Neural cell (in vitro differentiated cells): ENCODE measurements around the gene BIK. TPM values are rescaled to one million over a fixed set of nuclear protein-coding genes. Genes with fewer than 3 reads are reported as not detected.

Source experiments
- H2AFZ ChIP-seq: fragments of 200-600, 300-800 bp; sonication (generic), shearing (Covaris generic); 2 replicates; pipeline ENCODE4 v1.6.0; 2014; ENCODE audit warnings: low read depth, mild to moderate bottlenecking, antibody characterized with exemption, low read length, moderate library complexity
- H3F3A ChIP-seq: fragments of 200-600 bp; shearing (Covaris generic); 2 replicates; pipeline ENCODE4 v1.6.1; 2016; ENCODE audit warnings: mild to moderate bottlenecking, moderate library complexity, mixed read lengths, antibody characterized with exemption, low read length; ENCODE audit not compliant: insufficient read depth, poor library complexity, severe bottlenecking
- H3K27ac ChIP-seq: fragments of 200-600, 300-800 bp; sonication (generic), shearing (Covaris generic); 2 replicates; pipeline ENCODE4 v1.5.1; 2014; ENCODE audit warnings: mild to moderate bottlenecking, low read length, moderate library complexity
- H3K27me3 ChIP-seq: fragments of 300-800, 200-600 bp; sonication (generic), shearing (Covaris generic); 2 replicates; pipeline ENCODE4 v1.6.0; 2014; ENCODE audit warnings: mild to moderate bottlenecking, low read depth, low read length, moderate library complexity; ENCODE audit not compliant: insufficient read depth
- H3K36me3 ChIP-seq: fragments of 300-800, 200-600 bp; sonication (generic), shearing (Covaris generic); 2 replicates; pipeline ENCODE4 v1.5.1; 2014; ENCODE audit warnings: mild to moderate bottlenecking, antibody characterized with exemption, low read length, moderate library complexity; ENCODE audit not compliant: insufficient read depth
- H3K4me2 ChIP-seq: fragments of 300-800, 200-600 bp; sonication (generic), shearing (Covaris generic); 2 replicates; pipeline ENCODE4 v1.6.0; 2014; ENCODE audit warnings: mild to moderate bottlenecking, low read length
- H3K4me3 ChIP-seq: fragments of 300-800, 200-600 bp; sonication (generic), shearing (Covaris generic); 2 replicates; pipeline ENCODE4 v1.5.1; 2014; ENCODE audit warnings: mild to moderate bottlenecking, low read length, moderate library complexity
- H3K79me2 ChIP-seq: fragments of 200-600 bp; shearing (Covaris generic); replicated peaks from 2 replicates; pipeline ENCODE4 v1.6.0; 2014; ENCODE audit warnings: mild to moderate bottlenecking, low read length, moderate library complexity; ENCODE audit not compliant: insufficient read depth
- H3K9ac ChIP-seq: fragments of 300-800, 200-600 bp; sonication (generic), shearing (Covaris generic); 2 replicates; pipeline ENCODE4 v1.6.1; 2016; ENCODE audit warnings: mild to moderate bottlenecking, low read length, mixed read lengths
- H3K9me2 ChIP-seq: fragments of 200-600 bp; shearing (Covaris generic); 2 replicates; pipeline ENCODE4 v1.6.1; 2016; ENCODE audit warnings: mild to moderate bottlenecking, low read length, mixed read lengths; ENCODE audit not compliant: insufficient read depth
- H3K9me3 ChIP-seq: fragments of 200-600, 300-800 bp; sonication (generic), shearing (Covaris generic); 2 replicates; pipeline ENCODE4 v1.6.1; 2016; ENCODE audit warnings: mild to moderate bottlenecking, mixed run types, low read length, moderate library complexity, mixed read lengths
- H4K20me1 ChIP-seq: fragments of 200-600 bp; shearing (Covaris generic); 2 replicates; pipeline ENCODE4 v1.6.1; 2016; ENCODE audit warnings: mild to moderate bottlenecking, mixed run types; ENCODE audit not compliant: insufficient read depth
- EP300 ChIP-seq: fragments of 450-650 bp; conservative IDR thresholded peaks from 2 replicates; pipeline ENCODE4 v1.6.1; 2014; ENCODE audit warnings: antibody characterized with exemption, mild to moderate bottlenecking, moderate library complexity; ENCODE audit not compliant: poor library complexity, severe bottlenecking
- EZH2 ChIP-seq: fragments of 200-600, 300-800 bp; shearing (Covaris generic), sonication (generic); IDR thresholded peaks from 2 replicates; pipeline ENCODE4 v1.6.1; 2014; ENCODE audit warnings: antibody characterized with exemption, low read length, borderline replicate concordance, mild to moderate bottlenecking; ENCODE audit not compliant: insufficient read depth, poor library complexity, severe bottlenecking
- MXI1 ChIP-seq: fragments of 450-650 bp; conservative IDR thresholded peaks from 2 replicates; pipeline ENCODE4 v1.6.1; 2014; ENCODE audit warnings: antibody characterized with exemption, mild to moderate bottlenecking; ENCODE audit not compliant: poor library complexity, severe bottlenecking
- POLR2AphosphoS5 ChIP-seq: IDR thresholded peaks from 2 replicates; pipeline ENCODE4 v1.6.1; 2012
- RAD21 ChIP-seq: fragments of 450-650 bp; conservative IDR thresholded peaks from 2 replicates; pipeline ENCODE4 v1.6.1; 2014; ENCODE audit warnings: antibody characterized with exemption, mild to moderate bottlenecking, moderate library complexity
- SMC3 ChIP-seq: fragments of 450-650 bp; conservative IDR thresholded peaks from 2 replicates; pipeline ENCODE4 v1.6.1; 2014; ENCODE audit warnings: antibody characterized with exemption, mild to moderate bottlenecking, moderate library complexity; ENCODE audit not compliant: poor library complexity
- TAF1 ChIP-seq: IDR thresholded peaks from 2 replicates; pipeline ENCODE4 v1.6.1; 2012; ENCODE audit warnings: low read depth
- polyA plus RNA-seq: library from polyadenylated mRNA; depleted of rRNA; stranded (reverse); fragments of >200 nt; gene quantifications from 2 replicates; pipeline ENCODE4 v1.2.3, GENCODE V29; 2014
- TF ChIP-seq, protein P1 (sequence below): fragments of 450-650 bp; IDR thresholded peaks from 2 replicates; pipeline ENCODE4 v1.5.1; 2014; ENCODE audit warnings: antibody characterized with exemption, mild to moderate bottlenecking, moderate library complexity; ENCODE audit not compliant: poor library complexity, severe bottlenecking
- TF ChIP-seq, protein P2 (sequence below): IDR thresholded peaks from 2 replicates; pipeline ENCODE4 v1.6.1; 2012; ENCODE audit warnings: borderline replicate concordance

Gene BIK
- polyA plus RNA-seq, 1 donor from 2014 or later = 3.1 TPM

DNA sequence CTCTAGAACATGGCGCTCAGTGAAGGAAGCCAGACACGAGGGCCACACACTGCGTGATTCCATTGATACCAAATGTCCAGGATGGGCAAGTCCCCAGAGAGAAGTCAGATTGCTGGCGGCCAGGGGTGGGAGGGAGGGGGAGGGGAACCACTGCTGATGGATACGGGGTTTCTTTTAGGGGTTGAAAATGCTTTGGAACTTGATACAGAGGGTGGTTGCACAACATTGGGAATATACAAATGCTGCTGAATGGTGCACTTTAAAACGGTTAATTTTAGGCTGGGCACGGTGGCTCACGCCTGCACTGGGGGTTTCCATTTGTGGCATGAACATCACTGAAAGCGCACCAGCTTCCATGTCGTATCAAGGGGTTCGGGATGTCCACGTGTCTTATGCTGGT lies 45.9 kb downstream of the BIK start (continued):
- TF ChIP-seq, protein P1, sequence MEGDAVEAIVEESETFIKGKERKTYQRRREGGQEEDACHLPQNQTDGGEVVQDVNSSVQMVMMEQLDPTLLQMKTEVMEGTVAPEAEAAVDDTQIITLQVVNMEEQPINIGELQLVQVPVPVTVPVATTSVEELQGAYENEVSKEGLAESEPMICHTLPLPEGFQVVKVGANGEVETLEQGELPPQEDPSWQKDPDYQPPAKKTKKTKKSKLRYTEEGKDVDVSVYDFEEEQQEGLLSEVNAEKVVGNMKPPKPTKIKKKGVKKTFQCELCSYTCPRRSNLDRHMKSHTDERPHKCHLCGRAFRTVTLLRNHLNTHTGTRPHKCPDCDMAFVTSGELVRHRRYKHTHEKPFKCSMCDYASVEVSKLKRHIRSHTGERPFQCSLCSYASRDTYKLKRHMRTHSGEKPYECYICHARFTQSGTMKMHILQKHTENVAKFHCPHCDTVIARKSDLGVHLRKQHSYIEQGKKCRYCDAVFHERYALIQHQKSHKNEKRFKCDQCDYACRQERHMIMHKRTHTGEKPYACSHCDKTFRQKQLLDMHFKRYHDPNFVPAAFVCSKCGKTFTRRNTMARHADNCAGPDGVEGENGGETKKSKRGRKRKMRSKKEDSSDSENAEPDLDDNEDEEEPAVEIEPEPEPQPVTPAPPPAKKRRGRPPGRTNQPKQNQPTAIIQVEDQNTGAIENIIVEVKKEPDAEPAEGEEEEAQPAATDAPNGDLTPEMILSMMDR = no peak
- TF ChIP-seq POLR2AphosphoS5 (no peak), RAD21 (no peak)

DNA sequence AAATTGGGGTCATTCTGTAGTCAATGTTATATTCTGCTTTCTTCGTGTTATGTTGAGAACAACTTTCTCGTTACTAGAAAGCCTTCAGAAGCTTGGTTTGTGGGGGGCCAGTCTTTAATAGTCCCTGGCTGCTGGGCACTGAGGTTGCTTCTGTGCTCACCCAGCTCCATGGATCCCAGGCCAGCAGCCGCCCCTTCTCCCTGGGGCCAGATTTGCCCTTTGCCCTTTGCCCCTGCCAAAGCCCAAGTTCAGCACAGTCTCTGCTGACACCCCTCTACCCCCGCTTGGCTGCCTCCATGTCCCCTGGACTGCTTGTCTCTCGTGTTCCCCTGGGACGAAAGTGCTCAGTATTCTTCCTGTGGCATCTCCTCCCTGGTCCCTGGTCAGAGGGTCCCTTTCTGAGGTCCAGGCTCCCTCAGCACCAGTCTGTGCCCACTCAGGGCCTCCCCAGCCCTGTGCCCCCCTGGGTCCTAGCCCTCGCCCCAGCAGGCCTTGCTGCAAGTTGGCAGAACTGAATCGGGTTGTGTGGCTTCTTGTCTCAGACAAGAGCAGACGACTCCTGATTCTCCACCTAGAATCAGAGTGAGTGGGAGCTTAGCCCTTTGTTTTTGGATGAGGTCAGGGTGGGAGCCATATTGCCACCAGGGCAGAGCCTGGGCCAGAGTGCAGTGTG lies 47.5 kb downstream of the BIK start:
- H2AFZ ChIP-seq = no peak overlapping the region
- H3K4me2 ChIP-seq = no peak overlapping the region
- H3K27me3 ChIP-seq = no peaks in the 10 kb centered on the region
- H3F3A ChIP-seq = no peaks in the 10 kb centered on the region
- H3K4me3 ChIP-seq = no peak overlapping the region
- TF ChIP-seq POLR2AphosphoS5 (no peak), TAF1 (no peak), MXI1 (no peak), RAD21 (no peak), EZH2 (no peak), EP300 (no peak), SMC3 (no peak)
- TF ChIP-seq, protein P1 = no peak
- TF ChIP-seq, protein P2, sequence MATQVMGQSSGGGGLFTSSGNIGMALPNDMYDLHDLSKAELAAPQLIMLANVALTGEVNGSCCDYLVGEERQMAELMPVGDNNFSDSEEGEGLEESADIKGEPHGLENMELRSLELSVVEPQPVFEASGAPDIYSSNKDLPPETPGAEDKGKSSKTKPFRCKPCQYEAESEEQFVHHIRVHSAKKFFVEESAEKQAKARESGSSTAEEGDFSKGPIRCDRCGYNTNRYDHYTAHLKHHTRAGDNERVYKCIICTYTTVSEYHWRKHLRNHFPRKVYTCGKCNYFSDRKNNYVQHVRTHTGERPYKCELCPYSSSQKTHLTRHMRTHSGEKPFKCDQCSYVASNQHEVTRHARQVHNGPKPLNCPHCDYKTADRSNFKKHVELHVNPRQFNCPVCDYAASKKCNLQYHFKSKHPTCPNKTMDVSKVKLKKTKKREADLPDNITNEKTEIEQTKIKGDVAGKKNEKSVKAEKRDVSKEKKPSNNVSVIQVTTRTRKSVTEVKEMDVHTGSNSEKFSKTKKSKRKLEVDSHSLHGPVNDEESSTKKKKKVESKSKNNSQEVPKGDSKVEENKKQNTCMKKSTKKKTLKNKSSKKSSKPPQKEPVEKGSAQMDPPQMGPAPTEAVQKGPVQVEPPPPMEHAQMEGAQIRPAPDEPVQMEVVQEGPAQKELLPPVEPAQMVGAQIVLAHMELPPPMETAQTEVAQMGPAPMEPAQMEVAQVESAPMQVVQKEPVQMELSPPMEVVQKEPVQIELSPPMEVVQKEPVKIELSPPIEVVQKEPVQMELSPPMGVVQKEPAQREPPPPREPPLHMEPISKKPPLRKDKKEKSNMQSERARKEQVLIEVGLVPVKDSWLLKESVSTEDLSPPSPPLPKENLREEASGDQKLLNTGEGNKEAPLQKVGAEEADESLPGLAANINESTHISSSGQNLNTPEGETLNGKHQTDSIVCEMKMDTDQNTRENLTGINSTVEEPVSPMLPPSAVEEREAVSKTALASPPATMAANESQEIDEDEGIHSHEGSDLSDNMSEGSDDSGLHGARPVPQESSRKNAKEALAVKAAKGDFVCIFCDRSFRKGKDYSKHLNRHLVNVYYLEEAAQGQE = no peak
- no peaks in the 10 kb centered on the region for H3K9me2 ChIP-seq
- no peaks in the 10 kb centered on the region for H3K79me2 ChIP-seq
- H4K20me1 ChIP-seq = no peaks in the 10 kb centered on the region
- H3K9ac ChIP-seq = no peak overlapping the region
- no peak overlapping the region for H3K27ac ChIP-seq
- H3K9me3 ChIP-seq = no peaks in the 10 kb centered on the region
- no peaks in the 10 kb centered on the region for H3K36me3 ChIP-seq
